ENCODE measurements around the gene PLA2G4F.

The PLA2G4F gene

DNA sequence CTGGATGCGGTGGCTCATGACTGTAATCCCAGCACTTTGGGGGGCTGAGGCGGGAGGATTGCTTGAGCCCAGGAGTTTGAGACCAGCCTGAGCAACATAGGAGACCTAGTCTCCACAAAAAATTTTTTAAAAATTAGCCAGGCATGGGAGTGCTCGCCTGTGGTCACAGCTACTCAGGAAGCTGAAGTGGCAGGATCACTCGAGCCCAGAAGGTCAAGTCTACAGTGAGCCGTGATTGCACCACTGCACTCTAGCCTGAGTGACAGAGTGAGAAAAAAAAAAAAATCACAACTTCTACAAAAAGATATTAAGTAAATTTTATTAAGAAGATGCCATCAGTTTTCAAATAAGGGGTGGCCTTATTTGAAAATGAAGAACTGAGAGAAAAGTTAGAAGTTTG, 50.1 kb downstream of the PLA2G4F start (continued):
- TF ChIP-seq, protein P1, sequence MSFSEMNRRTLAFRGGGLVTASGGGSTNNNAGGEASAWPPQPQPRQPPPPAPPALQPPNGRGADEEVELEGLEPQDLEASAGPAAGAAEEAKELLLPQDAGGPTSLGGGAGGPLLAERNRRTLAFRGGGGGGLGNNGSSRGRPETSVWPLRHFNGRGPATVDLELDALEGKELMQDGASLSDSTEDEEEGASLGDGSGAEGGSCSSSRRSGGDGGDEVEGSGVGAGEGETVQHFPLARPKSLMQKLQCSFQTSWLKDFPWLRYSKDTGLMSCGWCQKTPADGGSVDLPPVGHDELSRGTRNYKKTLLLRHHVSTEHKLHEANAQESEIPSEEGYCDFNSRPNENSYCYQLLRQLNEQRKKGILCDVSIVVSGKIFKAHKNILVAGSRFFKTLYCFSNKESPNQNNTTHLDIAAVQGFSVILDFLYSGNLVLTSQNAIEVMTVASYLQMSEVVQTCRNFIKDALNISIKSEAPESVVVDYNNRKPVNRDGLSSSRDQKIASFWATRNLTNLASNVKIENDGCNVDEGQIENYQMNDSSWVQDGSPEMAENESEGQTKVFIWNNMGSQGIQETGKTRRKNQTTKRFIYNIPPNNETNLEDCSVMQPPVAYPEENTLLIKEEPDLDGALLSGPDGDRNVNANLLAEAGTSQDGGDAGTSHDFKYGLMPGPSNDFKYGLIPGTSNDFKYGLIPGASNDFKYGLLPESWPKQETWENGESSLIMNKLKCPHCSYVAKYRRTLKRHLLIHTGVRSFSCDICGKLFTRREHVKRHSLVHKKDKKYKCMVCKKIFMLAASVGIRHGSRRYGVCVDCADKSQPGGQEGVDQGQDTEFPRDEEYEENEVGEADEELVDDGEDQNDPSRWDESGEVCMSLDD (tag by site-specific recombination; IDR thresholded peaks at IDR 0.05) = no peak
- TF ChIP-seq ZNF121 (tag by site-specific recombination; IDR thresholded peaks at IDR 0.05) = no peak
- no peak for TF ChIP-seq ZNF660 (tag by site-specific recombination; IDR thresholded peaks at IDR 0.05)
- TF ChIP-seq ZNF571 (tag by site-specific recombination; IDR thresholded peaks at IDR 0.05) = no peak
- TF ChIP-seq ZNF146 (tag by site-specific recombination; IDR thresholded peaks at IDR 0.05) = no peak
- TF ChIP-seq, protein P2, sequence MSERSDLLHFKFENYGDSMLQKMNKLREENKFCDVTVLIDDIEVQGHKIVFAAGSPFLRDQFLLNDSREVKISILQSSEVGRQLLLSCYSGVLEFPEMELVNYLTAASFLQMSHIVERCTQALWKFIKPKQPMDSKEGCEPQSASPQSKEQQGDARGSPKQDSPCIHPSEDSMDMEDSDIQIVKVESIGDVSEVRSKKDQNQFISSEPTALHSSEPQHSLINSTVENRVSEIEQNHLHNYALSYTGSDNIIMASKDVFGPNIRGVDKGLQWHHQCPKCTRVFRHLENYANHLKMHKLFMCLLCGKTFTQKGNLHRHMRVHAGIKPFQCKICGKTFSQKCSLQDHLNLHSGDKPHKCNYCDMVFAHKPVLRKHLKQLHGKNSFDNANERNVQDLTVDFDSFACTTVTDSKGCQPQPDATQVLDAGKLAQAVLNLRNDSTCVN (tag by site-specific recombination; optimal IDR thresholded peaks at IDR 0.05) = no peak
- TF ChIP-seq ZNF664 (tag by site-specific recombination; IDR thresholded peaks at IDR 0.05) = no peak
- no peak for TF ChIP-seq ZNF133 (tag by site-specific recombination; IDR thresholded peaks at IDR 0.05)
- no peak for TF ChIP-seq PBX3 (CRISPR knock-in tag; IDR thresholded peaks at IDR 0.05)
- no peak for TF ChIP-seq ZNF701 (tag by site-specific recombination; IDR thresholded peaks at IDR 0.05)

DNA sequence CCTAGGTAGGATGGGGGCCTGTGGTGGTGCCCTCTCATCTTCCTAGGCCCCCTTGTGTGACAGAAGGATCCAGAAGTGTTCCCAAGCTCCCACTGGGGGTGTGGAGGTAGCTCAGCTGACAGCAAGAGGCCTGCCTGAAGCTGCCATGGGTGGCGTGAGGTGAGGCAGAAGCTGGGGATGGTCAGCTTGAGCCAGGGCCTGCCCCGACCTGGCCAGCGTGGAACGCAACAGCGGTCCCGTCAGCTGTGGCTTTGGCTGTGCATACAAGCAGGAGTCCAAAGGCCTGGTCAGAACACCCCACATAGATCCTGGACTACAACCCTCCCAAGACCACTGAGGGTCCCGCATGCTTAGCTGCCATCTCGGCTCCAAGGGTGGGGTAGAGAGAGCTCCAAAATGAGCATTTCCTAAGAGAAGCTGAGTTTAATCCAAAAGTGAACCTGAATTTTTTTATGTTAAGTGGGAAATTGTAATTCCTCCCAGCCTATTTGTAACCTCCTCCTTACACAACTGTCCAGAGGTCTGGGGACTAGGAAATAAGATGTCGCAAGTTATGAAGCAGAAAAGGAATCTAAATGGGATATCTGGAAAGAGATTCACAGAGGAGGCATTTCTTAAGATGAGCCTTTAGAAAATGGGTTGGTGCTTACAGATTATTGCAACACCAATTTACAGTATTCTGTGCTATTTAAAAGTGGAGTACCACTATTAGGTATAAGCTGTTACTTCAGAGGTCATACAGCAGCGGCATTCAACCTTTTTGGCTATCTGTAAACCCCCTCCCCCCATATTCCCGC, 52.1 kb downstream of the PLA2G4F start:
- ChIA-PET POLR2A (no interaction called here), CTCF (interaction anchor here (0.6 to 0.8 kb wide), 2 partner anchors 20 to 26 kb away, joined by 3 to 5 read pairs; no protein-coding TSS in a partner anchor)
- H3K9me3 ChIP-seq (ENCODE audit: control insufficient read depth, insufficient read depth, low read depth, low read length) = no peaks in the 10 kb centered on the region
- H3K36me3 ChIP-seq (ENCODE audit: control insufficient read depth in 2 of 2, insufficient read depth in 1 of 2, low read length in 2 of 2) = no peaks in the 10 kb centered on the region
- H3K4me3 ChIP-seq (ENCODE audit: low read depth, low read length) = no peak overlapping the region
- no peaks in the 10 kb centered on the region for H3K4me1 ChIP-seq (ENCODE audit: control insufficient read depth, insufficient read depth, low read length)
- H3K27ac ChIP-seq (ENCODE audit: extremely low read depth, low read depth, low read length) = no peak overlapping the region
- no peak for TF ChIP-seq ZNF10 (tag by site-specific recombination; IDR thresholded peaks at IDR 0.05)
- TF ChIP-seq SP7 (tag by site-specific recombination; IDR thresholded peaks at IDR 0.05) = no peak
- TF ChIP-seq ZNF274 (IDR thresholded peaks at IDR 0.05; ENCODE audit: low read length) = no peak
- no peak for TF ChIP-seq ZNF274 (tag by site-specific recombination; IDR thresholded peaks at IDR 0.05; ENCODE audit: borderline replicate concordance)
- TF ChIP-seq HOXA7 (CRISPR knock-in tag; IDR thresholded peaks at IDR 0.05; ENCODE audit: borderline replicate concordance) = no peak
- TF ChIP-seq ZNF677 (tag by site-specific recombination; IDR thresholded peaks at IDR 0.05) = no peak
- TF ChIP-seq ZNF747 (tag by site-specific recombination; IDR thresholded peaks at IDR 0.05) = no peak
- TF ChIP-seq YY1 (tag by site-specific recombination; IDR thresholded peaks at IDR 0.05) = no peak
- no peak for TF ChIP-seq ZNF830 (tag by site-specific recombination; IDR thresholded peaks at IDR 0.05; ENCODE audit: low read depth)
- no peak for TF ChIP-seq ZNF324 (tag by site-specific recombination; IDR thresholded peaks at IDR 0.05)
- TF ChIP-seq ZNF350 (tag by site-specific recombination; IDR thresholded peaks at IDR 0.05) = no peak
- TF ChIP-seq ZNF658 (tag by site-specific recombination; IDR thresholded peaks at IDR 0.05) = no peak
- TF ChIP-seq ZNF555 (tag by site-specific recombination; conservative IDR thresholded peaks at IDR 0.05) = no peak
- no peak for TF ChIP-seq SCRT1 (tag by site-specific recombination; IDR thresholded peaks at IDR 0.05; ENCODE audit: borderline replicate concordance)
- TF ChIP-seq ZNF670 (tag by site-specific recombination; IDR thresholded peaks at IDR 0.05; ENCODE audit: low read depth) = no peak
- no peak for TF ChIP-seq ZNF302 (tag by site-specific recombination; IDR thresholded peaks at IDR 0.05; ENCODE audit: low read depth)
- no peak for TF ChIP-seq ZNF146 (tag by site-specific recombination; IDR thresholded peaks at IDR 0.05)
- no peak for TF ChIP-seq ZNF138 (tag by site-specific recombination; IDR thresholded peaks at IDR 0.05; ENCODE audit: borderline replicate concordance)
- TF ChIP-seq ZNF624 (tag by site-specific recombination; IDR thresholded peaks at IDR 0.05) = no peak

Data from HEK293 (cell line).